ENCODE results near the gene CELF1. TPM values are rescaled to one million over a fixed set of nuclear protein-coding genes. Genes with fewer than 3 reads are reported as not detected.

CELF1 gene
- total RNA-seq, 1 donor from 2014 or later: 76.3 TPM

- H3K4me3 ChIP-seq (ENCODE audit: low read depth, low read length): no peak overlapping the region
- H3K36me3 ChIP-seq (ENCODE audit: control insufficient read depth, insufficient read depth, low read length): no peaks in the 10 kb centered on the region
- no peak for DNase-seq (ENCODE audit: low read depth)
- no peaks in the 10 kb centered on the region for H3K27me3 ChIP-seq (ENCODE audit: control insufficient read depth, insufficient read depth, low read length)
- no peak for TF ChIP-seq CTCF (IDR thresholded peaks at IDR 0.05; ENCODE audit: insufficient read depth, low read length, poor library complexity, severe bottlenecking)
Measured at GRCh38 chr11:47445840-47446239, 107.1 kb downstream of the CELF1 start.

GRCh38 chr11:47443817-47444216 lies 109.1 kb downstream of the CELF1 start:
- no peak for DNase-seq (ENCODE audit: low read depth)
- no peak for TF ChIP-seq CTCF (IDR thresholded peaks at IDR 0.05; ENCODE audit: insufficient read depth, low read length, poor library complexity, severe bottlenecking)
- no peak overlapping the region for H3K4me3 ChIP-seq (ENCODE audit: low read depth, low read length)
- H3K36me3 ChIP-seq (ENCODE audit: control insufficient read depth, insufficient read depth, low read length): no peaks in the 10 kb centered on the region
- H3K27me3 ChIP-seq (ENCODE audit: control insufficient read depth, insufficient read depth, low read length): no peaks in the 10 kb centered on the region

GRCh38 chr11:47443028-47443700 lies 109.8 kb downstream of the CELF1 start:
- no peaks in the 10 kb centered on the region for H3K27me3 ChIP-seq (ENCODE audit: control insufficient read depth, insufficient read depth, low read length)
- peak; percentile 22 for TF ChIP-seq CTCF (IDR thresholded peaks at IDR 0.05; ENCODE audit: insufficient read depth, low read length, poor library complexity, severe bottlenecking)
- no peak for DNase-seq (ENCODE audit: low read depth)
- H3K36me3 ChIP-seq (ENCODE audit: control insufficient read depth, insufficient read depth, low read length): no peaks in the 10 kb centered on the region
- H3K4me3 ChIP-seq (ENCODE audit: low read depth, low read length): no peak overlapping the region

GRCh38 chr11:47442514-47442913 lies 110.4 kb downstream of the CELF1 start:
- no peak for DNase-seq (ENCODE audit: low read depth)
- Histone ChIP-seq H3K36me3 (ENCODE audit: control insufficient read depth, insufficient read depth, low read length) (no peaks in the 10 kb centered on the region), H3K4me3 (ENCODE audit: low read depth, low read length) (no peak overlapping the region), H3K27me3 (ENCODE audit: control insufficient read depth, insufficient read depth, low read length) (no peaks in the 10 kb centered on the region)
- no peak for TF ChIP-seq CTCF (IDR thresholded peaks at IDR 0.05; ENCODE audit: insufficient read depth, low read length, poor library complexity, severe bottlenecking)

- DNase-seq (ENCODE audit: low read depth): no peak
Measured at GRCh38 chr11:47441421-47441820, 111.5 kb downstream of the CELF1 start.

More at GRCh38 chr11:47441421-47441820, 111.5 kb downstream of the CELF1 start:
- Histone ChIP-seq H3K27me3 (ENCODE audit: control insufficient read depth, insufficient read depth, low read length) (no peaks in the 10 kb centered on the region), H3K4me3 (ENCODE audit: low read depth, low read length) (no peak overlapping the region), H3K36me3 (ENCODE audit: control insufficient read depth, insufficient read depth, low read length) (no peaks in the 10 kb centered on the region)
- no peak for TF ChIP-seq CTCF (IDR thresholded peaks at IDR 0.05; ENCODE audit: insufficient read depth, low read length, poor library complexity, severe bottlenecking)

Data from kidney epithelial cell (primary cell).